ENCODE measurements around the gene B9D2. TPM values are rescaled to one million over a fixed set of nuclear protein-coding genes. Genes with fewer than 3 reads are reported as not detected.

The B9D2 gene
- total RNA-seq, 4 donors from 2014 or later = 1.7 to 3.7 (median 2.5) TPM

DNA sequence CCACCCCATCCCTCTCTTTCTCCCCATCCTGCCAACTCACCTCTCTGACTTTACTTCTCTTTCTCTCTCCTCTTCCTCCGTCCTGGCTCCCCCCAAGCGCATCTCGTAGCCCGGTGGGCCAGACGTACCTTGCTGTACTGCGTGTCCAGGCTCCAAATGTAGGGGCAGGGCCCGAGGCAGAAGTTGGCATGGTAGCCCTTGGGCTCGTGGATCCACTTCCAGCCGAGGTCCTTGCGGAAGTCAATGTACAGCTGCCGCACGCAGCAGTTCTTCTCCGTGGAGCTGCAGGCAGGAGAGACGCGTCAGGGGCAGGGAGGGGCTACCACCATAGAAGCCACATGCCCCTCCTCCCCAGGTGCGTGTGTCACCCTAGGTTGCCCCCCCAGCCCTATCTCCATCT lies 31.9 kb downstream of the B9D2 start:
- intact Hi-C loops (cut with DNase I; ENCODE audit: low total_unique reads) = no loop called here
- no peak for DNase-seq (ENCODE audit: low spot score in 2 of 2)
- no peak overlapping the region for H3K4me3 ChIP-seq (ENCODE audit: low read depth, poor library complexity, severe bottlenecking)
- 91 to 93% methylated on average over 16 of the region's 16 CpGs for WGBS, 2 donors
- TF ChIP-seq, protein P1, sequence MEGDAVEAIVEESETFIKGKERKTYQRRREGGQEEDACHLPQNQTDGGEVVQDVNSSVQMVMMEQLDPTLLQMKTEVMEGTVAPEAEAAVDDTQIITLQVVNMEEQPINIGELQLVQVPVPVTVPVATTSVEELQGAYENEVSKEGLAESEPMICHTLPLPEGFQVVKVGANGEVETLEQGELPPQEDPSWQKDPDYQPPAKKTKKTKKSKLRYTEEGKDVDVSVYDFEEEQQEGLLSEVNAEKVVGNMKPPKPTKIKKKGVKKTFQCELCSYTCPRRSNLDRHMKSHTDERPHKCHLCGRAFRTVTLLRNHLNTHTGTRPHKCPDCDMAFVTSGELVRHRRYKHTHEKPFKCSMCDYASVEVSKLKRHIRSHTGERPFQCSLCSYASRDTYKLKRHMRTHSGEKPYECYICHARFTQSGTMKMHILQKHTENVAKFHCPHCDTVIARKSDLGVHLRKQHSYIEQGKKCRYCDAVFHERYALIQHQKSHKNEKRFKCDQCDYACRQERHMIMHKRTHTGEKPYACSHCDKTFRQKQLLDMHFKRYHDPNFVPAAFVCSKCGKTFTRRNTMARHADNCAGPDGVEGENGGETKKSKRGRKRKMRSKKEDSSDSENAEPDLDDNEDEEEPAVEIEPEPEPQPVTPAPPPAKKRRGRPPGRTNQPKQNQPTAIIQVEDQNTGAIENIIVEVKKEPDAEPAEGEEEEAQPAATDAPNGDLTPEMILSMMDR (IDR thresholded peaks at IDR 0.05) = no peak
- TF ChIP-seq POLR2A (IDR thresholded peaks at IDR 0.05) = no peak

DNA sequence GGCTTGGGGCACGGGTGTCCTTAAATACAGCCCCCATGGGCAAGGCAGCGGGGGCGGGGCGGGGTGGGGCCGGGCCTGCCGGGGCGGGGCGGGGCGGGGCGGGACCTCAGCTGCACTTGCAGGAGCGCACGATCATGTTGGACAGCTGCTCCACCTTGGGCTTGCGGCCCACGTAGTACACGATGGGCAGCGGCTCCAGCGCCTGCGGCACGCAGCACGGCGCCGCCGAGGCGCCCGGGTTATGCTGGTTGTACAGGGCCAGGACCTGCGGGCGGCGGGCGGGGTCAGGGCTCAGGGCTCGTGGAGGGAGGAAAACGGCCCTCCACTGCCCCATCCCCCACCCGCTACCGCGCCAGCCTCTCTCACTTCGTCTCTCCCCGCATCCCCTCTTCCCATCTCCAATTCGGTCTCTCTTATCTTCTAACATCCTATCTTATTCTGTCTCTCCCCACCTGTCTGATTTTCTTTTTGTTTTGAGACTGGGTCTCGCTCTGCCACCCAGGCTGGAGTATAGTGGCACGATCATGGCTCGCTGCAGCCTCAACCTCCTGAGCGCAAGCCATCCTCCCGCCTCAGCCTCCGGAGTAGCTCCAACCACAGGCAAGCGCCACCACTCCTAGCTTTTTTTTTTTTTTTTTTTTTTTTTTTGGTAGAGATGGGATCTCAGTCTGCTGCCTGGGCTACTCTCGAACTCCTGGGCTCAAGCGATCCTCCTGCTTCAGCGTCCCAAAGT lies 32.8 kb downstream of the B9D2 start:
- 63 to 74% methylated on average over 41 to 47 of the region's 47 CpGs for WGBS, 2 donors
- DNase-seq (ENCODE audit: low spot score in 2 of 2) = no peak
- no peak overlapping the region for H3K4me3 ChIP-seq (ENCODE audit: low read depth, poor library complexity, severe bottlenecking)
- TF ChIP-seq, protein P1 (IDR thresholded peaks at IDR 0.05) = no peak
- TF ChIP-seq POLR2A (IDR thresholded peaks at IDR 0.05) = no peak
- intact Hi-C loops (cut with DNase I; ENCODE audit: low total_unique reads) = no loop called here

DNA sequence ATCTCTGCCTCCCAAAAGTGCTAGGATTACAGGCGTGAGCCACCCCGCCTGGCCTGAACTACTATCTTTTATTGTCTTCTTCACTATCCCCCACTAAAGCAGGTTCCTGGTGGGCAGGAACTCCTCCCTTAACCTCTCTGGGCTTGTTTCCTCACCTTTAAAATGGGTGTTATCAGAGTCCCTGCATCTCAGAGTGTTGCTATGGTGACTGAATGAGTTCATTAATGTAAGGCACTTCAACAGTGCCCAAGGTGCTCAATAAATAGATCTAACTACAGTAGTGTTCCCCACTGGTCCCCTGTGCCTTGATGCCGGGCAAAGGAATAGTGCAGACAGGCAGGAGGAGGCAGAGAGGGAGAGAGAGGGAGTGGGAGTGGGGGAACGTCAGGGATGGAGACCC lies 33.5 kb downstream of the B9D2 start:
- WGBS, 2 donors = 74 to 85% methylated on average over 4 of the region's 4 CpGs
- TF ChIP-seq POLR2A (IDR thresholded peaks at IDR 0.05) = no peak
- TF ChIP-seq, protein P1 (IDR thresholded peaks at IDR 0.05) = no peak
- DNase-seq (ENCODE audit: low spot score in 2 of 2) = no peak
- no peak overlapping the region for H3K4me3 ChIP-seq (ENCODE audit: low read depth, poor library complexity, severe bottlenecking)
- intact Hi-C loops (cut with DNase I; ENCODE audit: low total_unique reads) = no loop called here

DNA sequence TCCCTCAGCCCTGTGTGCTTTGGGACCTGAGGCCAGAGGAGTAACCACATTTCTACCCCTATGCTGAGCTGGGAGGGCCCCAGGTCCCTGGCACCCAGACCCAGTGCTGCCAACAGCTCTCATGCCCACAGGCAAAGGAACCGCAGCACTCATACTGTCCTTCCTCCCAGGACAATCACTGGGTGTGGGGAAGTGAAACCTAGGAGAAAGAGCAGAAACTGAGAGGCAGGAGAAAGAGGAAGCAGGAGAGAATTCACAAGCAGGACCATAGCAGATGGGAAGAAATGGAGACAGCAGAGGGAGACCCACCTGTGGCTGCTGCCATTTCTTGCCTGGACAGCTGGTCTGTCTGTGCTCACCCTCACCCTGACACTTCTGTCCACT lies 35.1 kb downstream of the B9D2 start:
- DNase-seq (ENCODE audit: low spot score in 2 of 2) = no peak
- 33 to 38% methylated on average over 1 of the region's 1 CpG for WGBS, 2 donors
- intact Hi-C loops (cut with DNase I; ENCODE audit: low total_unique reads) = no loop called here
- H3K4me3 ChIP-seq (ENCODE audit: low read depth, poor library complexity, severe bottlenecking) = no peak overlapping the region
- TF ChIP-seq, protein P1 (IDR thresholded peaks at IDR 0.05) = no peak
- no peak for TF ChIP-seq POLR2A (IDR thresholded peaks at IDR 0.05)

DNA sequence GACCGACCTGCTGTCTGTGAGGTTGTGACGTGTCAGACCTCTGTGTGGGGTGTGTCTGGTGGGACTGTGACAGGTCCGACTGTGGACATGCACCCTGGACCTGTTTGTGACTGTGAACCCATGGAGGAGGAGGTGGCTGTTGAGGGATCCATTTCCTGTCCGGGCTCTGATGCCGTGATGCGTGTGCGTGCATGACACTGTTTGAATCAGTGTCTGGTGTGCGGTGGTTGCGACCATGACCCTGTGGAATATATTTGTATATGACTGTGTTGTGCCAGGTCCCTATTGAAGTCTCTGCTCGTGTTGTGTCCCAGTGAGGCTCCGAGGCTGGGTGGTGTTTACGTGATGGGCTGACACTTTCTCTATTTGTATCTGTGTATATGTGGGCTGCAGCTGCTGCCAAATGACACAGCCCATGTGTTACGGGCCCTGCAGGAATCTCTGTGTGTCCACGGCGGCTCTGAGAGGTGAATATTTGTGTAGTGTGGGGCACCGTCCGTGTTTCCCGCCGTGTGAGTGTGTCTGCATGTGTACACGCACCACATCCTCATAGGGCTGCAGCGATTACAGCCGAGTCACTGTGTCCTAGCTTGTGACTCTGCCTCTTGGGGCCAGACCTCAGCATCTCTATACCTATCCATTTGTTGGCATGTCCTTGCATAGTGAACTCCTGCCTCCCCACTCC lies 35.6 kb downstream of the B9D2 start:
- TF ChIP-seq, protein P1 (IDR thresholded peaks at IDR 0.05) = no peak
- no peak for TF ChIP-seq POLR2A (IDR thresholded peaks at IDR 0.05)
- DNase-seq (ENCODE audit: low spot score in 2 of 2) = no peak
- WGBS, 2 donors = 30 to 32% methylated on average over 13 to 22 of the region's 22 CpGs
- H3K4me3 ChIP-seq (ENCODE audit: low read depth, poor library complexity, severe bottlenecking) = no peak overlapping the region
- intact Hi-C loops (cut with DNase I; ENCODE audit: low total_unique reads) = no loop called here
